DOHH2 (cell line): ENCODE measurements around the gene ANKRD29.
A peak's percentile ranks its signal among the peaks of the same experiment; 100 is the strongest.

Source experiments
- H3F3A ChIP-seq: fragments of 200-600 bp; sonication (generic), shearing (Covaris generic); 2 replicates; pipeline ENCODE4 v1.6.0; 2016; ENCODE audit warnings: antibody characterized with exemption, mild to moderate bottlenecking; ENCODE audit not compliant: control insufficient read depth, insufficient read depth
- H3K27ac ChIP-seq: fragments of 200-600 bp; sonication (generic); 2 replicates; pipeline ENCODE4 v1.5.1; 2014; ENCODE audit warnings: low read depth, mild to moderate bottlenecking, low read length, moderate library complexity
- H3K27me3 ChIP-seq: fragments of 200-600 bp; sonication (generic); 2 replicates; pipeline ENCODE4 v1.6.1; 2014; ENCODE audit warnings: mild to moderate bottlenecking, low read length, mixed read lengths; ENCODE audit not compliant: control insufficient read depth
- H3K36me3 ChIP-seq: fragments of 200-600 bp; sonication (generic); 2 replicates; pipeline ENCODE4 v1.6.1; 2014; ENCODE audit warnings: mild to moderate bottlenecking, low read length, moderate library complexity, mixed read lengths; ENCODE audit not compliant: control insufficient read depth
- H3K4me1 ChIP-seq: fragments of 200-600 bp; sonication (generic); 2 replicates; pipeline ENCODE4 v1.6.1; 2014; ENCODE audit warnings: mild to moderate bottlenecking, low read length, mixed read lengths; ENCODE audit not compliant: control insufficient read depth
- H3K4me2 ChIP-seq: fragments of 200-600 bp; sonication (generic); 2 replicates; pipeline ENCODE4 v1.6.0; 2014; ENCODE audit warnings: mild to moderate bottlenecking, low read length, moderate library complexity
- H3K4me3 ChIP-seq: fragments of 200-600 bp; sonication (generic); 2 replicates; pipeline ENCODE4 v1.5.1; 2014; ENCODE audit warnings: mild to moderate bottlenecking, low read length, mixed read lengths
- H3K79me2 ChIP-seq: fragments of 200-600 bp; sonication (generic); 2 replicates; pipeline ENCODE4 v1.6.1; 2014; ENCODE audit warnings: mild to moderate bottlenecking, low read length, mixed read lengths; ENCODE audit not compliant: control insufficient read depth
- H3K9me2 ChIP-seq: fragments of 200-600 bp; sonication (generic); replicated peaks from 2 replicates; pipeline ENCODE4 v1.6.1; 2014; ENCODE audit warnings: mild to moderate bottlenecking, low read length, mixed read lengths; ENCODE audit not compliant: control insufficient read depth
- H3K9me3 ChIP-seq: fragments of 200-600 bp; sonication (generic); 2 replicates; pipeline ENCODE4 v1.6.1; 2014; ENCODE audit warnings: antibody characterized with exemption, low read length, mixed read lengths; ENCODE audit not compliant: control insufficient read depth, insufficient read depth
- H4K20me1 ChIP-seq: fragments of 200-600 bp; sonication (generic); 2 replicates; pipeline ENCODE4 v1.6.0; 2014; ENCODE audit warnings: low read depth, mild to moderate bottlenecking, antibody characterized with exemption, low read length, moderate library complexity; ENCODE audit not compliant: control insufficient read depth, insufficient read depth
- CTCF ChIP-seq: fragments of 200-600 bp; sonication (generic); IDR thresholded peaks from one replicate; pipeline ENCODE4 v1.5.1; 2014; ENCODE audit warnings: antibody characterized with exemption, mild to moderate bottlenecking, low read depth, low read length; ENCODE audit not compliant: poor library complexity, severe bottlenecking
- EZH2phosphoT487 ChIP-seq: fragments of 200-600 bp; sonication (generic); IDR thresholded peaks from 2 replicates; pipeline ENCODE4 v1.6.1; 2017; ENCODE audit warnings: borderline replicate concordance, mild to moderate bottlenecking, antibody characterized with exemption, low read length, moderate library complexity, mixed read lengths

The ANKRD29 gene

GRCh38 chr18:23573626-23574431, 88.9 kb downstream of the ANKRD29 start:
- no peak overlapping the region for H3K4me3 ChIP-seq
- 0 out of 2 replicates have a peak overlapping the region, but pooled peaks have one; percentile 7 for H3K4me2 ChIP-seq
- H3K9me3 ChIP-seq: no peaks in the 10 kb centered on the region
- H4K20me1 ChIP-seq: no peaks in the 10 kb centered on the region
- H3K36me3 ChIP-seq: peaks cover 52% of the 10 kb centered on the region
- H3K79me2 ChIP-seq: peaks cover 25% of the 10 kb centered on the region
- H3K4me1 ChIP-seq: peaks cover 28% of the 10 kb centered on the region
- TF ChIP-seq EZH2phosphoT487 (no peak), CTCF (no peak)
- no peak overlapping the region for H3K27ac ChIP-seq
- H3K27me3 ChIP-seq: no peaks in the 10 kb centered on the region
- no peaks in the 10 kb centered on the region for H3K9me2 ChIP-seq
- peaks cover 5% of the 10 kb centered on the region; the same call in 1 of the 2 replicates for H3F3A ChIP-seq

GRCh38 chr18:23573020-23573419, 89.7 kb downstream of the ANKRD29 start:
- Histone ChIP-seq H3F3A (peaks cover 5% of the 10 kb centered on the region; the same call in 1 of the 2 replicates), H4K20me1 (no peaks in the 10 kb centered on the region), H3K9me2 (no peaks in the 10 kb centered on the region), H3K27ac (no peak overlapping the region), H3K4me3 (no peak overlapping the region), H3K9me3 (no peaks in the 10 kb centered on the region), H3K4me1 (peaks cover 21% of the 10 kb centered on the region), H3K79me2 (peaks cover 17% of the 10 kb centered on the region), H3K27me3 (no peaks in the 10 kb centered on the region), H3K36me3 (peaks cover 60% of the 10 kb centered on the region), H3K4me2 (no peak overlapping the region)
- no peak for TF ChIP-seq CTCF
- TF ChIP-seq EZH2phosphoT487: no peak

- no peaks in the 10 kb centered on the region for H3K27me3 ChIP-seq
- H3K27ac ChIP-seq: no peak overlapping the region
- H3K4me3 ChIP-seq: no peak overlapping the region
- peaks cover 63% of the 10 kb centered on the region for H3K36me3 ChIP-seq
- H3F3A ChIP-seq: peaks cover 5% of the 10 kb centered on the region; the same call in 1 of the 2 replicates
- no peak overlapping the region for H3K4me2 ChIP-seq
- peaks cover 21% of the 10 kb centered on the region for H3K4me1 ChIP-seq
- no peaks in the 10 kb centered on the region for H3K9me3 ChIP-seq
- no peaks in the 10 kb centered on the region for H4K20me1 ChIP-seq
- H3K9me2 ChIP-seq: no peaks in the 10 kb centered on the region
- TF ChIP-seq CTCF (no peak), EZH2phosphoT487 (no peak)
- peaks cover 17% of the 10 kb centered on the region for H3K79me2 ChIP-seq
These were observed 90.1 kb downstream of the ANKRD29 start for GRCh38 chr18:23572570-23572969.
